GM12878 (cell line): ENCODE data around the gene PELI2.

Experiments
- CEBPB ChIP-seq, 2 experiments: fragments of 150-350 bp in 1 of 2; IDR thresholded peaks; 2 replicates each; pipeline ENCODE4 v1.6.1; 2012 to 2014; ENCODE audit warnings: low read depth in 2 of 2, low read length in 2 of 2, borderline replicate concordance in 1 of 2, inconsistent platforms in 1 of 2
- GABPA ChIP-seq: IDR thresholded peaks from 2 replicates; pipeline ENCODE4 v1.6.1; 2014; ENCODE audit warnings: antibody characterized with exemption, low read depth, mild to moderate bottlenecking, inconsistent platforms
- KDM1A ChIP-seq: fragments of 200-600 bp; sonication (generic); IDR thresholded peaks from 2 replicates; pipeline ENCODE4 v1.6.1; 2016; ENCODE audit warnings: borderline replicate concordance
- MYC ChIP-seq: IDR thresholded peaks from 2 replicates; pipeline ENCODE4 v1.6.1; 2011; ENCODE audit warnings: mild to moderate bottlenecking, low read length, moderate library complexity, inconsistent platforms; ENCODE audit not compliant: insufficient read depth, insufficient replicate concordance, insufficient read length, severe bottlenecking
- POLR2A ChIP-seq: IDR thresholded peaks from 2 replicates; pipeline ENCODE4 v1.6.1; 2011; ENCODE audit warnings: low read depth, mild to moderate bottlenecking, low read length
- POLR2AphosphoS5 ChIP-seq: IDR thresholded peaks from 2 replicates; pipeline ENCODE4 v1.6.1; 2011; ENCODE audit warnings: mild to moderate bottlenecking, low read length, inconsistent platforms
- SIX5 ChIP-seq: IDR thresholded peaks from 2 replicates; pipeline ENCODE4 v1.6.1; 2011; ENCODE audit warnings: mild to moderate bottlenecking, low read depth, low read length, moderate library complexity; ENCODE audit not compliant: severe bottlenecking
- USF2 ChIP-seq: IDR thresholded peaks from 2 replicates; pipeline ENCODE4 v1.6.1; 2011; ENCODE audit warnings: low read depth, low read length, improper control_type of control experiment, borderline replicate concordance
- TF ChIP-seq, protein P1 (sequence below), 3 experiments: IDR thresholded peaks in 2 of 3; conservative IDR thresholded peaks in 1 of 3; 2 replicates each; pipeline ENCODE4 v1.5.1; 2011; ENCODE audit warnings: low read depth in 3 of 3, low read length in 3 of 3, mild to moderate bottlenecking in 3 of 3, control low read depth in 2 of 3, moderate library complexity in 2 of 3, inconsistent platforms in 1 of 3, mixed read lengths in 1 of 3; ENCODE audit not compliant: control insufficient read depth in 2 of 3, insufficient read depth in 1 of 3; ENCODE audit errors: extremely low read depth in 1 of 3
- TF ChIP-seq, protein P2 (sequence below): IDR thresholded peaks from 2 replicates; pipeline ENCODE4 v1.6.1; 2012; ENCODE audit warnings: mild to moderate bottlenecking, low read depth, low read length

DNA sequence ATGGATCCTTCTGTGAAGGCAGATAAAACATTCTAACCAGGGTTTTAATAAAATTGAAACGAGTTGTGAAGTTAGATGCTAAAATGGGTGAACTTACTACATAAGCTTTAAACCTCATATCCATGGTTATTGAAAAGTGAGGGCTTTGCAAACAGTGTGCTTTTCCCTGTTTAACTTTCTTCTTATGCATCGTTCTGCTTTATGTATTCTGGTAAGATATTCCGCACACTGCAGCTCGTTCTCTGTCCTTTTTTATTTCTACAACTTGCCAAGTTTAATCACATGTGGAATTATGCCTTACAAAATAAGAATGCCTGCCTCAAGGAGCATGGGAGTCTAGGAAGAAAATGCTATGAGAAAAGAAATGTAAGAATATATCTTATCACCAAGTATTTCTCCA lies 30.9 kb downstream of the PELI2 start:
- TF ChIP-seq KDM1A (no peak), POLR2A (no peak), SIX5 (no peak), MYC (no peak), USF2 (no peak), POLR2AphosphoS5 (no peak), CEBPB (IDR thresholded peaks at IDR 0.05; ENCODE audit: borderline replicate concordance in 1 of 2, low read depth in 2 of 2, low read length in 2 of 2) (no peak), GABPA (no peak)
- TF ChIP-seq, protein P1, sequence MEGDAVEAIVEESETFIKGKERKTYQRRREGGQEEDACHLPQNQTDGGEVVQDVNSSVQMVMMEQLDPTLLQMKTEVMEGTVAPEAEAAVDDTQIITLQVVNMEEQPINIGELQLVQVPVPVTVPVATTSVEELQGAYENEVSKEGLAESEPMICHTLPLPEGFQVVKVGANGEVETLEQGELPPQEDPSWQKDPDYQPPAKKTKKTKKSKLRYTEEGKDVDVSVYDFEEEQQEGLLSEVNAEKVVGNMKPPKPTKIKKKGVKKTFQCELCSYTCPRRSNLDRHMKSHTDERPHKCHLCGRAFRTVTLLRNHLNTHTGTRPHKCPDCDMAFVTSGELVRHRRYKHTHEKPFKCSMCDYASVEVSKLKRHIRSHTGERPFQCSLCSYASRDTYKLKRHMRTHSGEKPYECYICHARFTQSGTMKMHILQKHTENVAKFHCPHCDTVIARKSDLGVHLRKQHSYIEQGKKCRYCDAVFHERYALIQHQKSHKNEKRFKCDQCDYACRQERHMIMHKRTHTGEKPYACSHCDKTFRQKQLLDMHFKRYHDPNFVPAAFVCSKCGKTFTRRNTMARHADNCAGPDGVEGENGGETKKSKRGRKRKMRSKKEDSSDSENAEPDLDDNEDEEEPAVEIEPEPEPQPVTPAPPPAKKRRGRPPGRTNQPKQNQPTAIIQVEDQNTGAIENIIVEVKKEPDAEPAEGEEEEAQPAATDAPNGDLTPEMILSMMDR (IDR thresholded peaks at IDR 0.05 in 2 of 3, conservative IDR thresholded peaks at IDR 0.05 in 1 of 3; ENCODE audit: control insufficient read depth in 2 of 3, extremely low read depth in 1 of 3, insufficient read depth in 1 of 3, low read depth in 3 of 3, low read length in 3 of 3) = no peak
- TF ChIP-seq, protein P2, sequence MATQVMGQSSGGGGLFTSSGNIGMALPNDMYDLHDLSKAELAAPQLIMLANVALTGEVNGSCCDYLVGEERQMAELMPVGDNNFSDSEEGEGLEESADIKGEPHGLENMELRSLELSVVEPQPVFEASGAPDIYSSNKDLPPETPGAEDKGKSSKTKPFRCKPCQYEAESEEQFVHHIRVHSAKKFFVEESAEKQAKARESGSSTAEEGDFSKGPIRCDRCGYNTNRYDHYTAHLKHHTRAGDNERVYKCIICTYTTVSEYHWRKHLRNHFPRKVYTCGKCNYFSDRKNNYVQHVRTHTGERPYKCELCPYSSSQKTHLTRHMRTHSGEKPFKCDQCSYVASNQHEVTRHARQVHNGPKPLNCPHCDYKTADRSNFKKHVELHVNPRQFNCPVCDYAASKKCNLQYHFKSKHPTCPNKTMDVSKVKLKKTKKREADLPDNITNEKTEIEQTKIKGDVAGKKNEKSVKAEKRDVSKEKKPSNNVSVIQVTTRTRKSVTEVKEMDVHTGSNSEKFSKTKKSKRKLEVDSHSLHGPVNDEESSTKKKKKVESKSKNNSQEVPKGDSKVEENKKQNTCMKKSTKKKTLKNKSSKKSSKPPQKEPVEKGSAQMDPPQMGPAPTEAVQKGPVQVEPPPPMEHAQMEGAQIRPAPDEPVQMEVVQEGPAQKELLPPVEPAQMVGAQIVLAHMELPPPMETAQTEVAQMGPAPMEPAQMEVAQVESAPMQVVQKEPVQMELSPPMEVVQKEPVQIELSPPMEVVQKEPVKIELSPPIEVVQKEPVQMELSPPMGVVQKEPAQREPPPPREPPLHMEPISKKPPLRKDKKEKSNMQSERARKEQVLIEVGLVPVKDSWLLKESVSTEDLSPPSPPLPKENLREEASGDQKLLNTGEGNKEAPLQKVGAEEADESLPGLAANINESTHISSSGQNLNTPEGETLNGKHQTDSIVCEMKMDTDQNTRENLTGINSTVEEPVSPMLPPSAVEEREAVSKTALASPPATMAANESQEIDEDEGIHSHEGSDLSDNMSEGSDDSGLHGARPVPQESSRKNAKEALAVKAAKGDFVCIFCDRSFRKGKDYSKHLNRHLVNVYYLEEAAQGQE = no peak
